ENCODE data around the gene HS2ST1.
A peak's percentile ranks its signal among the peaks of the same experiment; 100 is the strongest.

HS2ST1 gene

DNA sequence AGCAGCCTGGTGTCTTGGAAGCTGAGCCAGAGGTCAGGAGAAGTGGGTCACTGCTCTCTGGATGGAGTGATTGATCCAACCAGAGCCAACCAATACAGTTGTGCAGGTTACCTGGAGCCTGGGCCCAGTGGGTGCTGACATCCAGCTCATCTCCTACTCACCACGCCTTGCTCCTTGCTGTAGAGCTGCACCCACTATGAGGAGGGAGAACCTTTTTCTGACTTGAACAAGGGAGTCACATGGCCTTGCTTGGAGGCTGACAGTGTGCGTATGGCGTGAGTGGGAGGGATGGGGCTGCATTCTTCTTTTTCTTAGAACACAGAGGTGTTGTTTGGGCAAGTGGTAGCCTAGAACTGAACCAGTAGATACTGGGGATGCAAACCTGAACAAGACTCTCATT is 213.1 kb downstream of the HS2ST1 start:
- peaks cover 5% of the 10 kb centered on the region for H3K4me1 Mint-ChIP-seq (ENCODE audit: low read depth)
- no peaks in the 10 kb centered on the region for H3K9me3 Mint-ChIP-seq (ENCODE audit: low read depth)
- H3K36me3 Mint-ChIP-seq = no peaks in the 10 kb centered on the region
- no peak overlapping the region for H3K4me3 Mint-ChIP-seq
- no peak overlapping the region for H3K27ac Mint-ChIP-seq
- H3K27me3 Mint-ChIP-seq = peaks cover 16% of the 10 kb centered on the region

DNA sequence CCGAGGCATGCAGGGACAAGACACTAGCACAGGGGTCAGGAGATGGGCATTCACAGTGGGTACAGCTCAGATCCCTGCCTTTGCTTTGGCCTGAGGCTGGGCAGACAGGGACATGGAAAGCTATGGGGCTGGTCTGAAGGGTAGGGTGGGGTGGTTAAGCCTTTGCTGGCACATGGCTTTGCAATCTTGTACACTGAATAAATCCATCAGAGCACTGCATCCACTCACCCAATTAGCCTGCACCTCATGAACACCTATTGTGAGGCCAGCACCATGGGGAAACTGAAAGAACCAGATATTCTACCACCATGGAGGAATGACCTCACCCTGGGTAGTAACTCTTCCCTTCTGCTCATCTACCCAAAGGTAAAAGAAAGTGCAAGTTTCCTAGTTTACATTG is 214.6 kb downstream of the HS2ST1 start:
- no peak overlapping the region for H3K27ac Mint-ChIP-seq
- peaks cover 8% of the 10 kb centered on the region for H3K4me1 Mint-ChIP-seq (ENCODE audit: low read depth)
- H3K27me3 Mint-ChIP-seq = peaks cover 18% of the 10 kb centered on the region

DNA sequence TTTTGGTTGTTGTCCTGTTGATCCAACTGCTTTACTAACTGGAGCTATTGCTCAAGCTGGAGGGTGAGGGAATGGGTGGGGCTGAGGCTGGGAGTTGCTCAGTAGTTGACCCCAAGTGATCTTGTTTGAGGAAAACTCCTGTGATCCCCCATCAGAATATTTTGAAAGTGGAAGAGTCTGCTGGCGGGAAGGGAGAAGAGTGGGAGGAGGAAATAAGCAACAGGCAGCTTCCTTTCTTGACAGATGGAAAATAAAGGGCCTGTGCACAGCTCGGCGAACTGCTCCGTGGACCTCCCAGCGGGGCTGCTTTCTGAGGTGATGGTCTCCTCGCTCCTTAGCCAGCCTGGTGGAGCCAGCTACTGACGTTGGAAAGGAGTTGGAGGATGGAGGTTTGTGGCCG is 215.2 kb downstream of the HS2ST1 start:
- Mint-ChIP-seq H3K9me3 (ENCODE audit: low read depth) (no peaks in the 10 kb centered on the region), H3K4me1 (ENCODE audit: low read depth) (peaks cover 8% of the 10 kb centered on the region), H3K36me3 (no peaks in the 10 kb centered on the region), H3K27ac (no peak overlapping the region), H3K4me3 (no peak overlapping the region), H3K27me3 (peaks cover 18% of the 10 kb centered on the region)

More for the DNA sequence above, 214.6 kb downstream of the HS2ST1 start:
- Mint-ChIP-seq H3K4me3 (no peak overlapping the region), H3K9me3 (ENCODE audit: low read depth) (no peaks in the 10 kb centered on the region), H3K36me3 (no peaks in the 10 kb centered on the region)

DNA sequence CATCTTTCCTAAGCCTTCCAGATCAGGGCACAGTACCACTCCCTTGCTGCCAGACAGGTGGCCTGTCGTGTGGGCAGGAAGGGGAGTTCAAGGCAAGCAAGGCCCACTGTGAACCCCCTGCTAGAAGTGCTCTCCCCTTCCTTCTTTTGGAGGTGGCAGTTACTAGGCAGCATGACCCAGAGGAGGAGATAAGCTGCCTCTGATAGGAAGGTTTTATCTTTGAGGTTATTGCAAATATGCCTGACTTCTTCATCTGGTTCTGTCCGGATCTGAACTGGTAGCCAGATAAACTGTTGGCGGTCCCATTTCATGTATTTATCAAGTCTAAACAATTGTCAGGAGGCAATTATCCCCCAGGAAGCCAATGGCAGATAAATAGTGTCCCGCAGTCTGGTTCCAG is 216.0 kb downstream of the HS2ST1 start:
- H3K36me3 Mint-ChIP-seq = no peaks in the 10 kb centered on the region
- peaks cover 22% of the 10 kb centered on the region for H3K27me3 Mint-ChIP-seq
- no peaks in the 10 kb centered on the region for H3K9me3 Mint-ChIP-seq (ENCODE audit: low read depth)
- no peak overlapping the region for H3K4me3 Mint-ChIP-seq
- H3K4me1 Mint-ChIP-seq (ENCODE audit: low read depth) = peaks cover 8% of the 10 kb centered on the region
- H3K27ac Mint-ChIP-seq = no peak overlapping the region

DNA sequence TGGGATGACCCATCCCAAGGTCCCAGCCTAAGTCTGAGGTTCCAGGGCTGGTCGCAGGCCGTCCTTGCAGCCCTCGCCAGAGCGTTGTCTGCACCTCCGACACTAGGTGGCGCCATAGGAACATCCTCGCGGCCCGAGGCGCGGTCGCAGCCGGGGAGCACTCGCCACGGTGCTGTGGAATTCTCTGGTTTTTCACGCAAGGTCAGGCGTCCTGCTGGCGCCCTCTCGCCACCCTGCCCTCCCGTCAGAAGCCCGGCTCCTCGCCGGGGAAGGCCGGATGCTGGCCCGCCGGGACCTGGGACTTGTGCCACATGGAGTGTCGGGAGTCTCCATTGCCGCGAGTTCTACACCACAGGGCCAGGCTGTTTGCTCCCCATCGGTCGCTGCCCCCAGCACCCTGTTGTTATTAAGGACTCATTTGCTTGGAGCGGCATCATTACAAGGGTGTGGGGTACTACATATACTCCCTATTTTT is 217.4 kb downstream of the HS2ST1 start:
- no peaks in the 10 kb centered on the region for H3K36me3 Mint-ChIP-seq
- H3K27ac Mint-ChIP-seq = no peak overlapping the region
- no peaks in the 10 kb centered on the region for H3K9me3 Mint-ChIP-seq (ENCODE audit: low read depth)
- peak overlapping the region; percentile 81 for H3K4me3 Mint-ChIP-seq
- peaks cover 8% of the 10 kb centered on the region for H3K4me1 Mint-ChIP-seq (ENCODE audit: low read depth)
- peaks cover 23% of the 10 kb centered on the region for H3K27me3 Mint-ChIP-seq

DNA sequence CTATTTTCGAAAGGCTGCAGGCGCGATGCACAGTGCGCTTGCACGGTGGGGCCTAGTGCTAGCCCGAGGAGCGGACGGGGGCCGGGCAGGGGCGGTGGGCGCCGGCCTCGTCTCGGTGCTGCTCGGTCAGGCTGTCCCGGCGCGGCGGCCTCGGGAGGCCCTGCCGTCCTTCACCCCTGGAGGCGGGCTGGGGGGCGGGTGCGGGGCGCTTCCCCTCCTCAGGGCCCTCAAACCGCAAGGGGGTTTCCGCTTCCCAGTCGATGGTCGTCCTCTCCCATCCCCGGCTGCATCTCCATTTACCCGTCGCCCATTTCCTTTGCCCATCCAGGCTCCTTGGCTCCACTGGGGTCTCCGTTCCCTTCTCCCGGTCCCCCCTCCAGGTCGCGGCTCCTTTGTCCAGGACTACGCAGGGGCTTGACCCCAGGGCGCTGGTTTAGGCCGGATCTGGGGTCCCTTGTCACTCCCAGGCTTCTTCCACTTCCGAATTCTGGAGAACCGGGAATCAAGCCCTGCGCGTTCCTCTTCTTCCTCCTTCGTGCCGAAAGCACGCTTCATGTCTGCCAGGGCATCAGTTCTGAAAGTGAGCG is 217.9 kb downstream of the HS2ST1 start:
- Mint-ChIP-seq H3K27ac (no peak overlapping the region), H3K4me3 (peak overlapping the region; percentile 81), H3K4me1 (ENCODE audit: low read depth) (peaks cover 8% of the 10 kb centered on the region), H3K27me3 (peaks cover 23% of the 10 kb centered on the region), H3K9me3 (ENCODE audit: low read depth) (no peaks in the 10 kb centered on the region), H3K36me3 (no peaks in the 10 kb centered on the region)

DNA sequence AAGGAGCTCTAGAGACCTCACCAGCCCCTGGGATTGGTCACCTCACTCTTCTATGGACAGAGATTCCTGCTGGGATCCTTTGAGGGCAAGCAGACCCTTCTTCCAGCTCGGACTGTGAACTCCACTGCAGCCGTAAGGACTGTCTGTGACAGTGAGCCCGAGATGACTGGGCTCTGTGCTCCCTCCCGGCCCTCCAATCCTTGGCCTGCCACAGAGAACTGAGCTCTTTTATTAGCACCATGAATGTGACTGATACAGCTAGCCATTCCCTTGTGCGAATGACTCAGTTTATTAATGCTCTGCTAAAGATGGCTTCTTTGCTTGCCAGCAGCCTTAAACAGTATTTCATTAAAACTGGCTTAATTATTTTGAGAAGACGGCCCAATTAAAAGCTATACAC is 219.6 kb downstream of the HS2ST1 start:
- Mint-ChIP-seq H3K27me3 (peaks cover 17% of the 10 kb centered on the region), H3K27ac (no peak overlapping the region), H3K36me3 (no peaks in the 10 kb centered on the region), H3K4me3 (no peak overlapping the region), H3K4me1 (ENCODE audit: low read depth) (peaks cover 8% of the 10 kb centered on the region), H3K9me3 (ENCODE audit: low read depth) (no peaks in the 10 kb centered on the region)

DNA sequence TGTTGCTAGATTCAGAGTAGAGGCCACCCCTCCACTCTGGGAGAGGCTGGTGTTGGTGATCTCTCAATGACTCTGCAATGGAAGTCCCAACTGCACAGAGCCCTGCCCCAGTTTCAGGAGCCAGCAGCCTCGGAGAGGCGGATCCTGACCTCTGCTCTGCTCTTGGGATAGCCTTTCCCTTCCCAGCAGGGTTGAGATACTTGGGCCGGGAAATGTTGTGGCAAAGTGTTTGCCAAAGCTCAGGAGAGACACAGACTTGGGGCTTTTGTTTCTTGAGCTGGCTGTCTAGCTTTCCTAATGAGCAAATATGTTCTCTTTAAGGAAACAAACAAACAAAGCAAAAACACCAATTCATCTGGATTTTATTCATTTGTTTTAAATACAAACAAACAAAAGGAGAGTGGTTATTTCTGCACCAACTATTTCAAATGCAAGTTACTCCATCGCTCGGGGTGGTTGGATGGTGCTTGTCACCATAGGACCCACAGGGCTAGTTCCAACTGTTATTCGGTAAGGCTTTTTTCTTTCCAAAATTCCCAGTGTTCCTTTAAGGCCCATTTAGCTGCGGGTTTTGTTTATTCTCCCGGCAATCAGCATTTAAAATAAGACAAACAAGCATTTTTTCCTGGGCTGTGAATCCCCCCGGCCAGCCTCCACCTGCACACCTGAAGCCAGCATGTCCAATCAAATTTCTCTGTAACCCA is 220.3 kb downstream of the HS2ST1 start:
- Mint-ChIP-seq H3K4me1 (ENCODE audit: low read depth) (peaks cover 8% of the 10 kb centered on the region), H3K9me3 (ENCODE audit: low read depth) (no peaks in the 10 kb centered on the region), H3K27ac (no peak overlapping the region), H3K4me3 (no peak overlapping the region), H3K36me3 (no peaks in the 10 kb centered on the region), H3K27me3 (peaks cover 17% of the 10 kb centered on the region)

DNA sequence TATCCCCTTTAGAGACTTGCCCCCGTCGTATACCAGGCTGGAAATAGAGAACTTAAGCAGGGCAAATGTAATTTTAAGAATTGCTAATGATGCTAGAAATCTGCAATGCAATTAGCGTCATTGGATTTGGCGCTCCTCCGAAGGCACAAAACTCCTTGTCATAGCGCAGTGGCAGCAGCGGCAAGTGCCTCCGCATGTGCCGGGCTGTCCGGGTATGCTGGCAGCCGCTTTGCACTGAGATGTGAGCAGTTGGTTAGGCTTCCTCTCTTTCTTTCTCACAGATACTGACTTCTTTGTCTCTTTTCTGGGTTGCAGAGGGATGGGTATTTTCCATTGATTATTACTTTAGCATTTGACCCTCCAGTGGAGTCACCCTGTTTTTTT is 220.9 kb downstream of the HS2ST1 start:
- H3K27ac Mint-ChIP-seq = no peak overlapping the region
- no peaks in the 10 kb centered on the region for H3K36me3 Mint-ChIP-seq

DNA sequence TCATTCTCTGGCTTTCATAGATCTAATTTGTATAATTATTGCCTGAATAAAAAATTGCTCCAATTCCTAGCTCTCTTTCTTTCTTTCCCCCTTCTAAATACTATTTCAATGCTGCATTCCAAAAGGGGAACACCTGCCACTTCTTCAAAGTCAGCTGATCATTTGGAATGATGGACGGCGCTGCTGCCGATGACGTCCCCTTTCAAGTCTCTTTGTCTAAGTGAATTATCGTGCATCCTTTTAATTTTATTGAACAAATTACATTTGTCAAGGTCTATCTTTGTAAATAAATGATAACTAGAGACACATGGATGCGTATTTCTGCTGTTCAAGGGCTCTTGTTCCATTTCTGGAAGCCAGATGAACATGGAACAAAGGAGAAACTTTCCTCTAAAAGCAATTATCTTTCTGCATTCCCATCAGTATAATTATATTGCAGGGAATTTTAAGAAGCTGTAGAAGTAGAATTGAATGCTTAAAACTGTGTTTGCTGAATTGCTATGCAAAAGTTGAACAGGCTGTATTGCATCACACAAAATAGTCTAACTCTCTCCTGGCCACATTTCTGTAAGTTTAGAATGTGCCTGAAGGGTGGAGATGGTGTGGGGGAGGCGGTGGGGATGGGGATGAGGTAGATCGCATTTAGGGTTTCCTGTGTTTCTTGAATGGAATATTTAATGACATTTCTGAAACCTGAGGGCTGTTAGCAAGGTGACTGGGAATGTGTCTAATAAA is 222.3 kb downstream of the HS2ST1 start:
- no peaks in the 10 kb centered on the region for H3K36me3 Mint-ChIP-seq
- H3K27me3 Mint-ChIP-seq = peaks cover 7% of the 10 kb centered on the region
- no peak overlapping the region for H3K27ac Mint-ChIP-seq
- H3K9me3 Mint-ChIP-seq (ENCODE audit: low read depth) = no peaks in the 10 kb centered on the region
- H3K4me1 Mint-ChIP-seq (ENCODE audit: low read depth) = peaks cover 5% of the 10 kb centered on the region
- no peak overlapping the region for H3K4me3 Mint-ChIP-seq

More for the DNA sequence above, 220.9 kb downstream of the HS2ST1 start:
- Mint-ChIP-seq H3K27me3 (peaks cover 15% of the 10 kb centered on the region), H3K4me1 (ENCODE audit: low read depth) (peaks cover 8% of the 10 kb centered on the region), H3K9me3 (ENCODE audit: low read depth) (no peaks in the 10 kb centered on the region), H3K4me3 (no peak overlapping the region)

DNA sequence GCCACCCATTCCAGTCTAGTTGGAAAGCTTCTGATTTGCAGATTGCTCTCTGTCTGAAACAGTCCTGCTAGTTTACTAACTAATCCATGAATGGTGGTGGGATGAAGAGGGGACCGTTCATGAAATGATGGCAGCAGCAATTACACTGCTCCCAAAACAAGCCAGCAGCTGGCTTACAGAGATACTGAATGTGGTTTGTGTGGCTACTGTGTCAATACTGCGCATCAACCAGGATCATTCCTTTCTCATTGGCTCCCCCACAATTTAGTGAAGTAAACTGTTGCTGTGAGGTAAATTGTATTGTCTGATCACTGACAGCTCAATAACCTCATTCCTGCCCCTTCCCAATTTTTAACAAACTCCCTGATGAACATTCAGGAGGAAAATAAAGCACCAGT is 222.9 kb downstream of the HS2ST1 start:
- no peaks in the 10 kb centered on the region for H3K36me3 Mint-ChIP-seq
- no peak overlapping the region for H3K4me3 Mint-ChIP-seq
- H3K4me1 Mint-ChIP-seq (ENCODE audit: low read depth) = peaks cover 5% of the 10 kb centered on the region
- H3K27me3 Mint-ChIP-seq = peaks cover 7% of the 10 kb centered on the region
- H3K27ac Mint-ChIP-seq = no peak overlapping the region
- H3K9me3 Mint-ChIP-seq (ENCODE audit: low read depth) = no peaks in the 10 kb centered on the region

DNA sequence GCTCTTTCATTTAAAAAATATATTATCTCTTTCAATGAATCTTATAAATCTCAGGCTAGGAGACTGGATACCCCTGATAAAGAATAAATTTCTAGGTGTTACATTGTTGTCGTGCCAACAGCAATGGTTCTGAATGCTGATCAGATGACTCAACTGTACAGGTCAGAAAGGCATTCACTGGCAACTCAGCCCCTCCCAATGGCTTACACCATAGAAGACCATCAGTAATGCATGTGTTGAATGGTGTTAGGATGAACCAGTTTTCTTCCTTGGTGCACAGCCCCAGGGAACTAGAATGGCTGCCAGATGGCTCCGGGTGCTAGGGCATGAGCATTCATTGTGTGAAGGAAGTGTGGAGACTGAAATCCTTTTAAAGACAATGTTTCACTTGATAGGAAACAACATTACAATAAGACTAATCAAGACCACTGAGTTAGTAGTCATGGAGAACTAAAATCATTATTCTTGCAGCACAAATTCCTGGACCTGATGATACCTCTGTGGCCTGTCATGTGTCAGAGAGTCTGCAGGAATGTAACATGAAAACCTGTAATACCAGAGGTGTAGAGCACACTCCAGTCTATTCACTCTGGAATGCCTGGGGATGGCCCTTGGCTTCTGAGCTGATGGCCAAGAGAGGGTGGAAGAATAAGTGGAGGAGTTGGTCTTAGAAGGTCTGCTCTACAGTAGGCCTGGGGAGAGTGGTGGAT is 226.6 kb downstream of the HS2ST1 start:
- no peaks in the 10 kb centered on the region for H3K9me3 Mint-ChIP-seq (ENCODE audit: low read depth)
- H3K4me3 Mint-ChIP-seq = no peak overlapping the region
- no peaks in the 10 kb centered on the region for H3K4me1 Mint-ChIP-seq (ENCODE audit: low read depth)
- H3K27me3 Mint-ChIP-seq = no peaks in the 10 kb centered on the region
- H3K27ac Mint-ChIP-seq = no peak overlapping the region
- H3K36me3 Mint-ChIP-seq = no peaks in the 10 kb centered on the region

DNA sequence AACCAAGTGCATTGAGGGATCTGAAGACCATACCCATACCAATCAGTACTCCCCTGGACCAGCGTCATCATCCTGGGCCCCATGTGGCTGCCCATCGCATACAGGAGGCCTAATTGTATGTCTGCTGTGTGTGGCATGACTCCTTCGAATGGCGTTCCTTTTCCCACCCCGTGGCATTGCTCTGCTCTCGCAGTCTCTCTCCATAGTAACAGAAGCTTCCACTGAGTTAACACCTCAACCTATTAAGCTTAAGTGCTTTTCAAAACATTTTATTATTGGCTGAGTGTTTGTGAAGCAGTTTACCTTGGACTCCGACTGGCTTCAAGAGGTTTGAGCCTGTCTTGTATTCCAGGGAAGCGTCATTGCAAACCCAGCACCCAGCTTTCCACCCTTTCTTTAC is 227.1 kb downstream of the HS2ST1 start:
- H3K27ac Mint-ChIP-seq = no peak overlapping the region
- H3K4me3 Mint-ChIP-seq = no peak overlapping the region
- no peaks in the 10 kb centered on the region for H3K9me3 Mint-ChIP-seq (ENCODE audit: low read depth)
- peaks cover 2% of the 10 kb centered on the region for H3K36me3 Mint-ChIP-seq
- H3K27me3 Mint-ChIP-seq = peaks cover 3% of the 10 kb centered on the region
- no peaks in the 10 kb centered on the region for H3K4me1 Mint-ChIP-seq (ENCODE audit: low read depth)

DNA sequence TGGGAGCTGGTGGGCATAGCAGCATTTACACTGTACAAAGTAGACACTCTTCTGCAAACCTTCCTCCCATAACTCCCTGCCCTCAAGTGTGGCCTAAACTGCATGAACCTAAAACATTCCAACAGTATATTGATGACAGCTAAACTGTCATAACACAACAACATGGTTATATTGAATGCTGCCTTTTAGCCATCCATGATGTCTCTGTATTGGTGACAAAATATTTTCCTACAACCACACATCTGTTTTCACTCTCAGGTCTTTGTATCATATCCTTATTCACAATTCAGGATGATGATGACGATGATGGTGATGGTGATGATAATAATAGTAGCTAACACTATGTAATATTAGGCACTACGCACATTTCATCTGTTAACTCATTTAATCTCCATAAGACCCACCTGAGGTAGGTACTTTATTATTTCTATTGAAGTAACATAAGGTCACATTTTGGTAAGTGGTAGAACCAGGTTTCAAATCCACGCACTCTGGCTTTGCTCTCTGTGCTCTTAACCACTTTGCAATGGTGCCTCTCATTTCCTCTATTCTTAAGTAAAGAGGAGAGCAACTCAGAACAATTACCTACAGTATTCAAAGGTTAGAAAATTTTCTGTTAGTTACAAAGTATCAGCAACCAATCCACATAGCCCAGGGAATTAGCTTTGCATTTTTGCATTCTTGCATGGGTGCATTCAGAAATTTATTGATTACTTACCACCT is 229.1 kb downstream of the HS2ST1 start:
- H3K36me3 Mint-ChIP-seq = peaks cover 2% of the 10 kb centered on the region
- H3K4me3 Mint-ChIP-seq = no peak overlapping the region
- peaks cover 6% of the 10 kb centered on the region for H3K27me3 Mint-ChIP-seq
- H3K27ac Mint-ChIP-seq = no peak overlapping the region
- no peaks in the 10 kb centered on the region for H3K4me1 Mint-ChIP-seq (ENCODE audit: low read depth)
- H3K9me3 Mint-ChIP-seq (ENCODE audit: low read depth) = no peaks in the 10 kb centered on the region
